GM18505 (cell line): Measurements from ENCODE around the gene LRMDA.

ENCODE experiments used
- ATAC-seq: cut with Tn5 transposase; IDR thresholded peaks from one replicate; pipeline ENCODE4 v1.9.1; 2021; ENCODE audit not compliant: unreplicated experiment
- POLR2A ChIP-seq: IDR thresholded peaks from 4 replicates; pipeline ENCODE4 v1.6.1; 2011; ENCODE audit warnings: borderline replicate concordance; ENCODE audit not compliant: insufficient read depth, insufficient read length; ENCODE audit errors: extremely low read depth

Gene LRMDA

GRCh38 chr10:76454506-76455140 is 1023.2 kb downstream of the LRMDA start:
- no peak for TF ChIP-seq POLR2A
- ATAC-seq, result no peak

- no peak for TF ChIP-seq POLR2A
- no peak for ATAC-seq
Measured at GRCh38 chr10:76456197-76456596, 1024.8 kb downstream of the LRMDA start.

GRCh38 chr10:76459016-76459730 is 1027.7 kb downstream of the LRMDA start:
- no peak for ATAC-seq
- no peak for TF ChIP-seq POLR2A

- no peak for ATAC-seq
- TF ChIP-seq POLR2A, result no peak
Measured at GRCh38 chr10:76461024-76461423, 1029.6 kb downstream of the LRMDA start.

- TF ChIP-seq POLR2A, result no peak
- no peak for ATAC-seq
Measured at GRCh38 chr10:76463111-76463510, 1031.7 kb downstream of the LRMDA start.

GRCh38 chr10:76466836-76467503 is 1035.5 kb downstream of the LRMDA start:
- no peak for TF ChIP-seq POLR2A
- ATAC-seq, result no peak

- no peak for TF ChIP-seq POLR2A
- no peak for ATAC-seq
Measured at GRCh38 chr10:76469675-76470074, 1038.3 kb downstream of the LRMDA start.

GRCh38 chr10:76479103-76479790 is 1047.8 kb downstream of the LRMDA start:
- TF ChIP-seq POLR2A, result no peak

GRCh38 chr10:76481178-76481577 is 1049.8 kb downstream of the LRMDA start:
- ATAC-seq, result no peak
- no peak for TF ChIP-seq POLR2A

More at GRCh38 chr10:76479103-76479790, 1047.8 kb downstream of the LRMDA start:
- ATAC-seq, result no peak

GRCh38 chr10:76487582-76487981 is 1056.2 kb downstream of the LRMDA start:
- no peak for TF ChIP-seq POLR2A
- no peak for ATAC-seq

- TF ChIP-seq POLR2A, result no peak
- no peak for ATAC-seq
Measured at GRCh38 chr10:76488602-76489001, 1057.2 kb downstream of the LRMDA start.

GRCh38 chr10:76491216-76491615 is 1059.8 kb downstream of the LRMDA start:
- ATAC-seq, result no peak
- no peak for TF ChIP-seq POLR2A

- no peak for ATAC-seq
- TF ChIP-seq POLR2A, result no peak
Measured at GRCh38 chr10:76492026-76492425, 1060.6 kb downstream of the LRMDA start.
